Suppressor macrophage (primary cell): ENCODE measurements around the gene SPSB1.

Experiments used
- DNase-seq, 4 experiments: peaks; one replicate each; pipeline ENCODE4 v3.0.0-alpha.2; 2020 to 2022

Gene SPSB1

DNA sequence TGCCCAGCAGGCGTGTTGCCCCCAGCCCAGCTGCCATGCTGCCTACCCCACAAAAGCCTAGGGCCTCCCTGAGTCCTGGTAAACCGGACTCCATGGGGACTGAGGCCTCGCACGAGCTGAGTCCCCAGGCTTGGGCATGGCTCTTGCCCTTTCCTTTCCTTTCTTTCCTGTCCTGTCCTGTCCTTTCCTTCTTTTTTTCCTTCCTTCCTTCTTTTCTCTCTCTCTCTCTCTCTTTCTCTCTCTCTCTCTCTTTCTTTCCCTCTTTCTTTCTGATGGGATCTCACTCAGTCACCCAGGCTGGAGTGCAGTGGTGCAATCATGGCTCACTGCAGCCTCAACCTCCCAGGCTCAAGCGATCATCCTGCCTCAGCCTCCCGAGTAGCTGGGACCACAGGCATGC is 104.4 kb downstream of the SPSB1 start:
- no peak for DNase-seq

DNA sequence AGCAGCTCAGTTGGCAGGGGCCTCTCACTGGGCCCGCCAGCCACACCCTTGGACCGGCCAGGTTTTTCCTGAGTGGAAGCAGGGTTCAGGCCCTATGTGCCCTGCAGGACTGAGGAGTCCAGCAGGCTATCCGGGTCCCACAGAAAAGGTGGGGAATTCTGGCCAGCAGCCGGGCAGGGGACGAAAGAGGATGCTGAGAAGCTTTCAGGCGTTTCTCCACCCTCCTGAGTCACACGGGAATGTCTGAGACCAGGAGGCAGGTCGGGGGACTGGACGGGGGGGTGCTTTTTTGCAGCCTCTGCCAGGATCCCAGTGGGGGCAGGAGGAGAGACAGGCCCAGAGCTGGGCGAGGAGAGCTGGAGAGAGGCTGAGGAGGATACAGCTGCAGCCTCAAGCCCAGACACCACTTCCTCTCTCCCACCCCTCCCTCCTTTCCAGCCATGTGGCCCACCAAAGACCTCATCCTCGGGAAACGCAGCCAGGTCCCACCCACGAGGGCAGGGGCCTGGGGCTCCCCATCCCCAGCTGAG is 105.4 kb downstream of the SPSB1 start:
- no peak for DNase-seq

DNA sequence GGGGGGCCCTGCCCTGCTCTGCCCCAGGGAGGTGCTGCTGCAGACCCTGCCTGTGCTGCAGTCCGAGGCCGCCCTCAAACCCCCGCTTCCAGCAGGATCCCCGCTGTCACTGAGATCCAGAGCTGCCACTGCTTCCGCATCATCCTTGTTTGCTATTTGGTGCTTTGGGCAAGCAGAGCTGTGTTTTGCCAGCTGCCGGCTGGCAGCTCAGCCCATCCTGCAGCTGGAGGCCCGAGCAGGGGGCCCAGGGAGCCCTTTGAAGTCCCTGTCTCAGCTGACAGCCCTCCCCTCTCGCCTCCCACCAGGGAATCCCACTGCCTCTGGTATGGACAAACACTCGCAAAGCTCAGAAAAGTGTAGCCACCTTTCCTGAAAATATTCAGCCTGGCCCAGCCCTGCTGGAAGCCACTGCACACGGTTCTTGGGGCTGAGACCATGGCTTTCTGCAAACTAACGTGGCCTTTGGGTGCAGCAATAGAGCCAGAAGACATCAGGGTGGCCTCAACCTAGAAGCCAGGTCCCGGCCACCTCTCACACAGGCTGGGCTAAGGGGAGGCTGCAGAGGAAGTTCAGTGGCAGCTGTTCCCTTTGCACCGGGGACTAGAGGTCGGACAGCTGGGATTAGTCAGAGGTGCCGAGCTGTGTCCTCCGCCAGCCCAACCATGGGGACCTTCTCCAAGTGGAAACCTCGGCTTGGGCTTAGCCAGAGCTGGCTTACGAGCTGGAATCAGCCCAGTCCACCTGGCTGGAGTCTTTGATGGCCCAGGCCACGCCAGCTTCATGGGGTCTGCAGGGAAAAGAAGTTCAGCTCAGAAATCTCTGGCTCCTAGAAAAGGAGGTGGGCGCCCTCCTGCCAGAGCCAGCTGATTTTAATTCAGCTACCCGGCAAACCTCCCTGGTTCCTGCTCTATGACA is 107.1 kb downstream of the SPSB1 start:
- peak in 3 of 4 experiments; percentile 45 to 48 (median 46) for DNase-seq

GRCh38 chr1:9400425-9401079 is 107.9 kb downstream of the SPSB1 start:
- DNase-seq = no peak

DNA sequence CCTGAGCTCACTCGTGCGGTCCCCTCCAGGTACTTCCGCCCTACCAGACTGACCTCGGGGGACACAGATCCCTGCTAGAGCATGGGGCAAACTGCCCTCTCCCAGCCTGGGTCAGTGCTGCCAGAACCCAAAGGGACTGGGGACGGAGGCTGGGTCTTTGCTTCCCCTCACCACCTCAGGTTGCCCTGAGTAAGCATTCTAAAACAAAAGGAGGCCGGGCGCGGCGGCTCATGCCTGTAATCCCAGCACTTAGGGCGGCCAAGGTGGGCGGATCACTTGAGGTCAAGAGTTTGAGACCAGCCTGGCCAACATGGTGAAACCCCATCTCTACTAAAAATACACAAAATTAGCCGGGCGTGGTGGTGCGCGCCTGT is 108.4 kb downstream of the SPSB1 start:
- no peak for DNase-seq

GRCh38 chr1:9402256-9402616 is 109.5 kb downstream of the SPSB1 start:
- no peak for DNase-seq

DNA sequence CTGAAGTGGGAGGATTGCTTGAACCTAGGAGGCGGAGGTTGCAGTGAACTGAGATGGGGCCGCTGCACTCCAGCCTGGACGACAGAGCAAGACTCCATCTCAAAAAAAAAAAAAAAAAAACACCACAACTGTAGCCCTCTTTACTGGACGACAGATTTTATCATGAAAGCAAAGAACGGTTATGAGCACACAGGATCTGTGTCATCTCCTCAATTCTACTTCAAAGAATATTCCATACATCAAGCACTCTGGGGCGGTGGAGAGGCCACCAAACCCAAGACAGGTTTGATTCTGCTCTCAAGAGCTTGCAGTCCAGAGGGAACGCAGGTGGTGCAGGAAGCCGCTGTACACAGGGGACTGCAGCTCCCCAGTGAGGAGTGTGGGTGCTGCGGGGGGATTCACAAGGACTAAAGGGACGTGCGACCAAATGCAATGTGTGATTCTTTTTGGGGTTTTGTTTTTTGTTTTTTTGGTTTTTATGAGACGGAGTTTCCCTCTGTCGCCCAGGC is 110.1 kb downstream of the SPSB1 start:
- no peak for DNase-seq

DNA sequence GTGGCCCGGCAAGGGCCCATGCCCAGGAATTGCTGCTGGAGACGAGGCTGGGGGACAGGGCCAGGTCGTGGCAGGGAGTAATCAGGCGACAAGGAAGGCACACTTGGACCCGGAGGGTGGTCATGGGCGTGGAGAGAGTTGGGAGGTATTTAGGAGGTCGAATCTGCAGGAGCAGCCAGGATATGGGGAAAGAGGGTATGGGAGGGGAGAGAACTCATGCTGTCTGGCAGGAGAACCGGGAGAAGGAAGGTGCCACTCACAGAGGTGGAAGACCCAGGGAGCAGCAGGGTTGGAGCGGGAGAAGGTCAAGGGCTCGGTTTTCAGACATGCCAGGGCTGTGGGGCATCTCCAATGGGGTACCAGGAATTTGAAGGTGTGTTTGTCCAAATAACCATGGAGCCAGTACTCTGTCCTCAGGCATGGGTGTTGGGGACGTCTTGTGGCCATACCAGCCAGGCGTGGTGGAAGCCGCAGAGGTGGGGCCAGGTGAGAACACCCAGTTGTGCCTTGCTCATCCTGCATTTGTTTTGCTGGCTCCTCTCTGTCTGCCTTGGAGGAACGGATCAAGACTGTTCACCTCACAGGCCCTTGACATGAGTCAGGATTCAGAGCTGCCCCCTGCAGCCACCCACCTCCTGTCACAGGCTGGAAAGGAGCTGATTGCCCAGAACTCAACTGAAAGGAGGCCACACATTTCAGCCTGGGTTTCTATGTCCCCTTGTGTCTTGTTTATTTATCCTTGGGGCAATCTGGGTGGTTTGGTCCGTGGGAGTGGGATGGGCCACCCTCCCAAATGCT is 111.6 kb downstream of the SPSB1 start:
- no peak for DNase-seq

- no peak for DNase-seq
Measured at GRCh38 chr1:9406111-9406510, 113.4 kb downstream of the SPSB1 start.

DNA sequence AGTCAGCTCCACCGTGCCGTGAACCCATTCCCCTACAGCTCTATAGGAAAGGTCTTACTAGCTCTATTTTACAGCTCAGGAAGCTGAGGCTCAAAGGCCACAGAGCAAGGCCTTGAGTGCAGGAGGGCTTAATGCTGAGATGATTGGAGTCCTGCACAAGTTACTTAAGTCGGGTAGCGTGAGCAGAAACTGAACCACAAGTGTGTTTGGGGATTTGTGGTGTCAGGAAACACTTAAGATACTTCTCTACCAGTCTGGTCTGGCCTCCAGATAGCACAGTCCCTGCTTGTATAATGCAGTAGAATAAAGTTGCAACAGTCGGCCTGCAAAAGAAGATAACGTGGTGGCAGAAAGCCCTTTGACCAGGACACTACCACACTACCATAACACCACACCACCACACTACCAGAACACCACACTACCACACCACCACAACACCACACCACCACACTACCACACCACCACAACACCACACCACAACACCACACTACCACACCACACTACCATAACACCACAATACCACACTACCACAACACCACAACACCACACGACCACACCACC is 118.1 kb downstream of the SPSB1 start:
- DNase-seq = no peak

DNA sequence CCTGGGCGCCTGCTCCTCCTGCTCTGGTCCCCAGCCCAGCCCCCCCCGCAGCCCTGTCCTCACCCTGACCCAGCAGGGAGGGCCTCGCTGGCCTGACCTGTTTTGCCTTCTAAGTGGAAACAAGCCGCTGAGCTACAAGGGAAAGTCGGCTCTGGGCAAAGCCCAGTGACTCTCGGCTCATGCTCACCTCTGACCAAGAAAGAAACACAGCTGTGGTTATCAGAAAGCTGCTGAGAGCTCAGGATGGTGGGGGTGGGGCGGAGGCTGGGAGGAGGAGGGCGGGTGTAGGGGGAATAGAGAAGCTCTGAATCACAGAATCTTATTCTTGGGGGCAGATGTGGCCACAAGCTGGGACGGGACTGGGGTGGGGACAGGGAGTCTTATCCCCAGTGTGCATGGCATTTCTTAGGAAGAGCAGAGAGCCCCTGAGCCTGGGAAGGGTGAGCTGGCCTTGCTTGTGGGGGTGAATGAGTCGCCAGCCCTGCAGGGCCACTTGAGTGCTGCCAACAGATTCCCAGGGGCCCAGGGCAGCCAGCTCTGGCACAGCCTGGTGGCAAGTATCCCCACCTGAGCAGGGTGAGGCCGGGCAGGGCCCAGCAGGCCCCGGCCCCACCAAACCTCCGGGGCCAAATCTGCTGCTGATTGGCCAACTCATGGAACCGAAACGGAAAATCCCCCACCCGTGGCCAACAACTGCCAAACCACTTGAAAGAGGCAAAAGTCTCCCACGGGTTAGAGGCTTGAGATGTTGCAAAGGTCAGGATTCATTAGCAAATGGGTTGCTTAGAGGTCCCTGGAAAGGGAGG is 120.6 kb downstream of the SPSB1 start:
- peak in 3 of 4 experiments; percentile 34 to 38 (median 34) for DNase-seq

- no peak for DNase-seq
Measured at GRCh38 chr1:9413877-9414213, 121.2 kb downstream of the SPSB1 start.

- no peak for DNase-seq
Measured at GRCh38 chr1:9416506-9416905, 123.8 kb downstream of the SPSB1 start.

GRCh38 chr1:9416918-9417500 is 124.3 kb downstream of the SPSB1 start:
- DNase-seq = no peak

DNA sequence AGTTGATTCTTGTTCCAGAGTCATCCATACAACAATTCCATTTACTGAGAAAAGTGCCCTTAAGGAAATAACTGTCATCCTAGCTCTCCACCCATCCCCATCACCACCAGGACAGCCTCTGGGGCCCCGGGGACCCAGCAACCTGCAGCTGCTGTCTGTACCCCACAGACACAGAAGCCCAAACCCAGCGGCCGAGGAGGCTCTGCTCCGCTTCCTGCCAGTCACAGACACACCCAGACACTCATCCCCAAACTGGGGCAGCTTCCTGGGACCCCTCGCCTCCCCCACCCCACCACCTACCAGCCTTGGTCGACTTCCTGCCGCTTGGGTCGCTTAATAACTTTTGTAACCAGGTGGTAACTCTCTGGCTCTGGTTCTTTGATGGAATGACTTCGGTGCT is 125.0 kb downstream of the SPSB1 start:
- no peak for DNase-seq

DNA sequence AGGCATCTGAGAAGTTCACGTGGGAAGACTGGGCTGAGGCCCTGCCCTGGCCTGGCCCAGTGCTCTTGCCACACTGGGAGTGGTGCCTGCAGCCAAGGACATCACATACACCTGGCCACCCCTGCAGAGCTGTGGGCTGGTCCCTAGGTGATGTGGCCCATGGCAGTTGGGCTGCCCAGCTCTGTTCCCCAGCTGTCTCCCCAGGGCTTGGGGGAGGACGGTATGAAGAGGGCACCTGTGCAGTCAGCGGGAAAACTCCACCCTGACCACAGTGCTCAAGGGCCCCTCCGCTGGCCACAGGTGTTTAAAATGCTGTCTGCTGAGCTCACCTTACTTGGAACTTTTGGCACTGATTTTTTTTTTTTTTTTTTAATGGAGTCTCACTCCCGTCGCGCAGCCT is 126.2 kb downstream of the SPSB1 start:
- no peak for DNase-seq
